Measurements from ENCODE around the gene TARDBP. TPM values are rescaled to one million over a fixed set of nuclear protein-coding genes. Genes with fewer than 3 reads are reported as not detected.
"Not testable (repeated sequence)": the region's sequence is repeated elsewhere in the genome, so short reads cannot be mapped to it uniquely, and the experiment has no call there.

The TARDBP gene
- polyA plus RNA-seq, 2 donors = 69.0 to 115 TPM

DNA sequence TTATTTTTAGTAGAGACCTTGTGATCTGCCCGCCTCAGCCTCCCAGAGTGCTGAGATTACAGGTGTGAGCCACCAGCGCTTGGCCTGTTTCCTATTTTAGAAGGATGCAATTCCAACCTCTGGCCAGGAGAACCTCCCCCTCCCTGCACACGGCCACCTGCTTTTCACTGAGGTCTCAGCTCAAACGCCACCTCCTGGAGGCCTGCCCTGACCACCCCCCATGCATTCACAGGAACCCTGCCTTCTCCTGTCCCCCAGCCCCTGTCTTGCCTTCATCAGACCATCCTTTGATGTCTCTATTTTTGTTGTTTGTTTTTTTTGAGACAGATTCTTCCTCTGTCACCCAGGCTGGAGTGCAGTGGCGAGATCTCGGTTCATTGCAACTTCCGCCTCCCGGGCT, 45.0 kb downstream of the TARDBP start:
- no peak overlapping the region for H3K27ac ChIP-seq (ENCODE audit: low read depth in 2 of 2, low read length in 1 of 2)
- peaks cover 3 to 15% of the 10 kb centered on the region in 2 donors for H3K4me1 ChIP-seq (ENCODE audit: control insufficient read depth in 2 of 2, insufficient read depth in 2 of 2, low read length in 1 of 2)
- 89 to 93% methylated on average over 8 of the region's 8 CpGs for WGBS, 2 donors
- H3K4me3 ChIP-seq (ENCODE audit: low read depth in 1 of 2, low read length in 2 of 2) = no peak overlapping the region
- peaks cover 12 to 14% of the 10 kb centered on the region in 2 donors for H3K36me3 ChIP-seq (ENCODE audit: control insufficient read depth in 2 of 2, insufficient read depth in 2 of 2, low read length in 1 of 2)
- no peaks in the 10 kb centered on the region for H3K27me3 ChIP-seq (ENCODE audit: control insufficient read depth in 1 of 2, insufficient read depth in 2 of 2, low read length in 2 of 2)
- no peaks in the 10 kb centered on the region for H3K9me3 ChIP-seq (ENCODE audit: control insufficient read depth in 2 of 2, insufficient read depth in 1 of 2, low read depth in 1 of 2, low read length in 1 of 2)

DNA sequence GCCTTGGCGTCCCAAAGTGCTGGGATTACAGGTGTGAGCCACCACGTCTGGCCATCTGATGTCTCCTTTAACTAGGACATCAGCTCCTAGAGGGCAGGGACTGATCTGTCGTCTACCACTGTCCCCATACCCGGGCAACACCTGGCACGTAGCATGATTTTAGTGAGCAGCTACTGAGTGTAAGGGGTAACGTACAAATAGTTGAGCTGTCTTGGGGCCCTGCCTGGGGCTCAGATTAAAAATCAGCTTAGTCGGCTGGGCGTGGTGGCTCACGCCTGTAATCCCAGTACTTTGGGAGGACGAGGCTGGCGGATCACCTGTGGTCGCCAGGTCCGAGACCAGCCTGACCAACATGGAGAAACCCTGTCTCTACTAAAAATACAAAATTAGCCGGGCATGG, 45.6 kb downstream of the TARDBP start:
- Histone ChIP-seq H3K4me3 (ENCODE audit: low read depth in 1 of 2, low read length in 2 of 2) (no peak overlapping the region), H3K9me3 (ENCODE audit: control insufficient read depth in 2 of 2, insufficient read depth in 1 of 2, low read depth in 1 of 2, low read length in 1 of 2) (no peaks in the 10 kb centered on the region), H3K36me3 (ENCODE audit: control insufficient read depth in 2 of 2, insufficient read depth in 2 of 2, low read length in 1 of 2) (peaks cover 12 to 14% of the 10 kb centered on the region in 2 donors), H3K27ac (ENCODE audit: low read depth in 2 of 2, low read length in 1 of 2) (no peak overlapping the region), H3K27me3 (ENCODE audit: control insufficient read depth in 1 of 2, insufficient read depth in 2 of 2, low read length in 2 of 2) (no peaks in the 10 kb centered on the region), H3K4me1 (ENCODE audit: control insufficient read depth in 2 of 2, insufficient read depth in 2 of 2, low read length in 1 of 2) (peaks cover 3 to 13% of the 10 kb centered on the region in 2 donors)
- 89% methylated on average over 14 of the region's 14 CpGs for WGBS, 2 donors

- Histone ChIP-seq H3K36me3 (ENCODE audit: control insufficient read depth in 2 of 2, insufficient read depth in 2 of 2, low read length in 1 of 2) (peaks cover 12 to 14% of the 10 kb centered on the region in 2 donors), H3K4me1 (ENCODE audit: control insufficient read depth in 2 of 2, insufficient read depth in 2 of 2, low read length in 1 of 2) (peaks cover 3 to 13% of the 10 kb centered on the region in 2 donors), H3K27me3 (ENCODE audit: control insufficient read depth in 1 of 2, insufficient read depth in 2 of 2, low read length in 2 of 2) (no peaks in the 10 kb centered on the region), H3K4me3 (ENCODE audit: low read depth in 1 of 2, low read length in 2 of 2) (peak overlapping the region; percentile 75 to 90), H3K9me3 (ENCODE audit: control insufficient read depth in 2 of 2, insufficient read depth in 1 of 2, low read depth in 1 of 2, low read length in 1 of 2) (no peaks in the 10 kb centered on the region), H3K27ac (ENCODE audit: low read depth in 2 of 2, low read length in 1 of 2) (no peak overlapping the region)
- 33 to 36% methylated on average over 28 of the region's 28 CpGs for WGBS, 2 donors
Observed at GRCh38 chr1:11058595-11059154, 46.2 kb downstream of the TARDBP start.

GRCh38 chr1:11059155-11059967, 46.9 kb downstream of the TARDBP start:
- H3K4me3 ChIP-seq (ENCODE audit: low read depth in 1 of 2, low read length in 2 of 2) = peak overlapping the region; percentile 75 to 90
- no peaks in the 10 kb centered on the region for H3K27me3 ChIP-seq (ENCODE audit: control insufficient read depth in 1 of 2, insufficient read depth in 2 of 2, low read length in 2 of 2)
- H3K4me1 ChIP-seq (ENCODE audit: control insufficient read depth in 2 of 2, insufficient read depth in 2 of 2, low read length in 1 of 2) = peaks cover 3 to 13% of the 10 kb centered on the region in 2 donors
- H3K27ac ChIP-seq (ENCODE audit: low read depth in 2 of 2, low read length in 1 of 2) = no peak overlapping the region
- WGBS, 2 donors = 1 to 3% methylated on average over 54 to 72 of the region's 72 CpGs
- H3K9me3 ChIP-seq (ENCODE audit: control insufficient read depth in 2 of 2, insufficient read depth in 1 of 2, low read depth in 1 of 2, low read length in 1 of 2) = no peaks in the 10 kb centered on the region
- H3K36me3 ChIP-seq (ENCODE audit: control insufficient read depth in 2 of 2, insufficient read depth in 2 of 2, low read length in 1 of 2) = peaks cover 12% of the 10 kb centered on the region in 2 donors

GRCh38 chr1:11059968-11060830, 47.7 kb downstream of the TARDBP start, which contains the start of gene SRM:
Gene SRM (minus strand): TSS chr1:11060018. CDS start chr1:11059943, 75 bp downstream.
- Histone ChIP-seq H3K4me1 (ENCODE audit: control insufficient read depth in 2 of 2, insufficient read depth in 2 of 2, low read length in 1 of 2) (peaks cover 3 to 13% of the 10 kb centered on the region in 2 donors), H3K27me3 (ENCODE audit: control insufficient read depth in 1 of 2, insufficient read depth in 2 of 2, low read length in 2 of 2) (no peaks in the 10 kb centered on the region), H3K36me3 (ENCODE audit: control insufficient read depth in 2 of 2, insufficient read depth in 2 of 2, low read length in 1 of 2) (peaks cover 9 to 12% of the 10 kb centered on the region in 2 donors), H3K4me3 (ENCODE audit: low read depth in 1 of 2, low read length in 2 of 2) (peak within 1 kb of the TSS; percentile 75 to 93), H3K9me3 (ENCODE audit: control insufficient read depth in 2 of 2, insufficient read depth in 1 of 2, low read depth in 1 of 2, low read length in 1 of 2) (no peaks in the 10 kb centered on the region), H3K27ac (ENCODE audit: low read depth in 2 of 2, low read length in 1 of 2) (peak within 1 kb of the TSS; percentile 66 to 77)
- WGBS, 2 donors = 0 to 1% methylated on average over 47 to 83 of the region's 83 CpGs

DNA sequence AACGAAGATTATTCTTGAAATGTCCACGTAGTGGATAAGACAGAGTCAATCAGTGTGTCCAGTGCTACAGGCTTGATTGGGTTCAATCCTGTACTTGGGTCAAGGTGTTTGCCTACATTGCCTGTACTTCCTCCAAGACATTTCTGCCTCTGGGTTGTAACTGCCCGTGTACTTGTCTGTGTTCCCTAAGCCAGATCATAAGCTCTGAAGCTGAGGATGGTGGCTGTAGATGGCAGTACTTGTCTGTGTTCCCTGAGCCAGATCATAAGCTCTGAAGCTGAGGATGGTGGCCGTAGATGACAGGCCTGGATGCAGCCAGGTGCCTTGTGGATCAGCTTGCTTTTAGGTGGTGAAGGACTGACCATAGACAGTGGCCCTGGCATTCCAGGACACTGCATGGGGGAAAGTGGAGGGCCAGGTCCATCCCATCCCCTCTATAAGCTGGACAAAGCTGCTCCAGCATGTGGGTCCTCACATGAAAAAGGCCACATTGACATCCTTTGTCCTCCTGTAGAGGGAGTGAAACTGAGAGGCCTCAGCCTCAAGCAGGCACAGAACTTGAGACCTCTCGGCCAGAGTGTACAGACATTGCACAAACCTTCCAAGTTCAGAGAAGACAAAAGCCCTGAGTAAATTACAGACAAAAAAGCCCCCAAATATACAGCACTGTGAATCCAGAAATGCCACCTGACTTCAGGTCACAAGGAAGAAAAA, 49.4 kb downstream of the TARDBP start:
- Histone ChIP-seq H3K9me3 (ENCODE audit: control insufficient read depth in 2 of 2, insufficient read depth in 1 of 2, low read depth in 1 of 2, low read length in 1 of 2) (no peaks in the 10 kb centered on the region), H3K36me3 (ENCODE audit: control insufficient read depth in 2 of 2, insufficient read depth in 2 of 2, low read length in 1 of 2) (peaks cover 2 to 7% of the 10 kb centered on the region in 2 donors), H3K4me3 (ENCODE audit: low read depth in 1 of 2, low read length in 2 of 2) (no peak overlapping the region), H3K27me3 (ENCODE audit: control insufficient read depth in 1 of 2, insufficient read depth in 2 of 2, low read length in 2 of 2) (no peaks in the 10 kb centered on the region), H3K4me1 (ENCODE audit: control insufficient read depth in 2 of 2, insufficient read depth in 2 of 2, low read length in 1 of 2) (peaks cover 3 to 13% of the 10 kb centered on the region in 2 donors), H3K27ac (ENCODE audit: low read depth in 2 of 2, low read length in 1 of 2) (no peak overlapping the region)
- WGBS, 2 donors = 71 to 73% methylated on average over 5 of the region's 5 CpGs

DNA sequence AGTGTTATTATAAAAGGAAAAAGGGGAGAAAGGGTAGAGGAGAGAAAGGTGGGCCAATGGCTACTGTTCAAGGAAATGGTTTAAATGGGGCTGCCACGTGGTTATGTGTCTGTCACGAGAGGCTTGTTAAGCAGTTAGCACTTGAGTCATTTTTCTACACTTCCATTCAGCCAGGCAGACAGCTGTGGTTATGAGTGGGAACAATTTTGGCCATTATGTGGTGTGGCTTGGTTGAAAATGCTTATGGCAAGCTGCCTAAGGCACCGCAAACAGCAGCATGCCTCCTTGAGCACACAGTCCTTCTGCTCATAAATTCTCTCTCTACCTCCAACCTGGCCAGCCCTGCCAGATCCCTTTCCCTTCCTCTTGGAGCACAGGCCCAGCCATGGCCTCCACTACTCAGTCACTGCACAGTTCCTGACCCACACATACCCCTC, 50.5 kb downstream of the TARDBP start:
- peaks cover 6 to 11% of the 10 kb centered on the region in 2 donors for H3K36me3 ChIP-seq (ENCODE audit: control insufficient read depth in 2 of 2, insufficient read depth in 2 of 2, low read length in 1 of 2)
- H3K27ac ChIP-seq (ENCODE audit: low read depth in 2 of 2, low read length in 1 of 2) = no peak overlapping the region
- peaks cover 3 to 13% of the 10 kb centered on the region in 2 donors for H3K4me1 ChIP-seq (ENCODE audit: control insufficient read depth in 2 of 2, insufficient read depth in 2 of 2, low read length in 1 of 2)
- H3K9me3 ChIP-seq (ENCODE audit: control insufficient read depth in 2 of 2, insufficient read depth in 1 of 2, low read depth in 1 of 2, low read length in 1 of 2) = no peaks in the 10 kb centered on the region
- 57 to 60% methylated on average over 3 of the region's 3 CpGs for WGBS, 2 donors
- H3K27me3 ChIP-seq (ENCODE audit: control insufficient read depth in 1 of 2, insufficient read depth in 2 of 2, low read length in 2 of 2) = no peaks in the 10 kb centered on the region
- no peak overlapping the region for H3K4me3 ChIP-seq (ENCODE audit: low read depth in 1 of 2, low read length in 2 of 2)

DNA sequence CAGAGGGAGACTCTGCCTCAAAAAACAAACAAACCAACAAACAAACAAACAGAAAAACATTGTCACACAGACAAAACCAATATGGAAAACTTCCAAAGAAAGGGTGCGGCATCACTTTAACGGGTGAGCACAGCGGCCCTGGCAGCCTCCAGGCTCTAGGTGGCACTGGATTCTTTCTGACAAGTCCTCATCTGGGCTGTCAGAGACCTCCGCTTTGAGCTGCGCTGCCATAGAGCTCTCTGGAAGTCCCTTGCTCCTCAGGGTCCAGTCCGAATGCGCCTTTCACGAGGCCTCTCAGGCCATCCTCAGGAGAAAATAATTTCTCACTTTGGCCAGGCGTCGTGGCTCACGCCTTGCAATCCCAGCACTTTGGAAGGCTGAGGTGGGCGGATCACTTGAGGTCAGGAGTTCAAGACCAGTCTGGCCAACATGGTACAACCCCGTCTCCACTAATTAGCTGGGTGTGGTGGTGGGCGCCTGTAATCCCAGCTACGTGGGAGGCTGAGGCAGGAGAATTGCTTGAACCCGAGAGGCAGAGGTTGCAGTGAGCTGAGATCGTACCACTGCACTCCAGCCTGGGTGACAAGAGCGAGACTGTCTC, 51.6 kb downstream of the TARDBP start:
- H3K36me3 ChIP-seq (ENCODE audit: control insufficient read depth in 2 of 2, insufficient read depth in 2 of 2, low read length in 1 of 2) = peaks cover 9 to 21% of the 10 kb centered on the region in 2 donors
- not testable (repeated sequence) for H3K27me3 ChIP-seq (ENCODE audit: control insufficient read depth in 1 of 2, insufficient read depth in 2 of 2, low read length in 2 of 2); H3K4me3 ChIP-seq (ENCODE audit: low read depth in 1 of 2, low read length in 2 of 2); H3K9me3 ChIP-seq (ENCODE audit: control insufficient read depth in 2 of 2, insufficient read depth in 1 of 2, low read depth in 1 of 2, low read length in 1 of 2); H3K4me1 ChIP-seq (ENCODE audit: control insufficient read depth in 2 of 2, insufficient read depth in 2 of 2, low read length in 1 of 2); H3K27ac ChIP-seq (ENCODE audit: low read depth in 2 of 2, low read length in 1 of 2)
- WGBS, 2 donors = 86 to 88% methylated on average over 18 of the region's 18 CpGs

Data from esophagus (tissue), 2 donors.